ENCODE results near the gene ECSCR. TPM values are rescaled to one million over a fixed set of nuclear protein-coding genes. Genes with fewer than 3 reads are reported as not detected.

Gene ECSCR
- total RNA-seq, 2 experiments from 2014 or later = not detected

DNA sequence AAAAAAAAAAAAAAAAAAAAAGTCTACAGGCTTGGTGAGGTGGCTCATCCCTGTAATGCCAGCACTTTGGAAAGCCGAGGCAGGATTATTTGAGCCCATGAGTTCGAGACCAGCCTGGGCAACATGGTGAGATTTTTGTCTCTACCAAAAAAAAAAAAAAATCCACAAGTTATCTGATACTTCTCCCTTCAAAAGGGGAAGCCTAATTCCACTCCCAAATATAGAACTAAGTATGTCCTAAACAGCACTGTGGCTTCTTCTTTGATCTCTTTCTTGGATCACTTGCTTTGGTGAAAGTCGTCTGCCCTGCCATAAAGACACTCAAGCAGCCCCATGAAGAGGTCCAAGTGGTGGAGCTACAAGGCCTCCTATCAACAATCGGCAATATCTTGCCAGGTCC, 38.8 kb upstream of the ECSCR start:
- CTCF ChIA-PET (ENCODE audit: unreplicated experiment) = no interaction called here
- H3K4me1 ChIP-seq (ENCODE audit: insufficient read depth, low read length, poor library complexity, severe bottlenecking) = no peaks in the 10 kb centered on the region
- H3K4me2 ChIP-seq (ENCODE audit: low read length) = no peak overlapping the region
- no peaks in the 10 kb centered on the region for H3K9me3 ChIP-seq (ENCODE audit: low read length)
- H2AFZ ChIP-seq (ENCODE audit: low read length) = no peak overlapping the region
- TF ChIP-seq EZH2phosphoT487 (IDR thresholded peaks at IDR 0.05; ENCODE audit: borderline replicate concordance, low read depth, low read length) = no peak
- H4K20me1 ChIP-seq (ENCODE audit: insufficient read depth, low read length) = no peaks in the 10 kb centered on the region
- H3K36me3 ChIP-seq (ENCODE audit: insufficient read depth, low read length) = no peaks in the 10 kb centered on the region
- H3K4me3 ChIP-seq (ENCODE audit: low read depth, low read length, poor library complexity, severe bottlenecking) = no peak overlapping the region
- no peaks in the 10 kb centered on the region for H3K9me2 ChIP-seq (ENCODE audit: insufficient read depth, low read length)
- no peak for DNase-seq (ENCODE audit: low spot score)
- BruUV-seq (replicated peaks) = no TSS peak
- H3K27ac ChIP-seq (ENCODE audit: low read depth, low read length, poor library complexity, severe bottlenecking) = no peak overlapping the region
- intact Hi-C loops (cut with micrococcal nuclease; ENCODE audit: unreplicated experiment) = no loop called here
- H3K79me2 ChIP-seq (ENCODE audit: insufficient read depth, low read depth, low read length) = no peaks in the 10 kb centered on the region
- POLR2A ChIA-PET = no interaction called here

- no peak overlapping the region for H3K4me2 ChIP-seq (ENCODE audit: low read length)
- ChIA-PET POLR2A (interaction anchor here (0.6 kb wide), 2 partner anchors 25 to 71 kb away, joined by 4 to 5 read pairs; no protein-coding TSS in a partner anchor), CTCF (ENCODE audit: unreplicated experiment) (no interaction called here)
- no peak for TF ChIP-seq EZH2phosphoT487 (IDR thresholded peaks at IDR 0.05; ENCODE audit: borderline replicate concordance, low read depth, low read length)
- TF ChIP-seq, protein P1, sequence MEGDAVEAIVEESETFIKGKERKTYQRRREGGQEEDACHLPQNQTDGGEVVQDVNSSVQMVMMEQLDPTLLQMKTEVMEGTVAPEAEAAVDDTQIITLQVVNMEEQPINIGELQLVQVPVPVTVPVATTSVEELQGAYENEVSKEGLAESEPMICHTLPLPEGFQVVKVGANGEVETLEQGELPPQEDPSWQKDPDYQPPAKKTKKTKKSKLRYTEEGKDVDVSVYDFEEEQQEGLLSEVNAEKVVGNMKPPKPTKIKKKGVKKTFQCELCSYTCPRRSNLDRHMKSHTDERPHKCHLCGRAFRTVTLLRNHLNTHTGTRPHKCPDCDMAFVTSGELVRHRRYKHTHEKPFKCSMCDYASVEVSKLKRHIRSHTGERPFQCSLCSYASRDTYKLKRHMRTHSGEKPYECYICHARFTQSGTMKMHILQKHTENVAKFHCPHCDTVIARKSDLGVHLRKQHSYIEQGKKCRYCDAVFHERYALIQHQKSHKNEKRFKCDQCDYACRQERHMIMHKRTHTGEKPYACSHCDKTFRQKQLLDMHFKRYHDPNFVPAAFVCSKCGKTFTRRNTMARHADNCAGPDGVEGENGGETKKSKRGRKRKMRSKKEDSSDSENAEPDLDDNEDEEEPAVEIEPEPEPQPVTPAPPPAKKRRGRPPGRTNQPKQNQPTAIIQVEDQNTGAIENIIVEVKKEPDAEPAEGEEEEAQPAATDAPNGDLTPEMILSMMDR (conservative IDR thresholded peaks at IDR 0.05; ENCODE audit: low read length) = no peak
- H3K4me3 ChIP-seq (ENCODE audit: low read depth, low read length, poor library complexity, severe bottlenecking) = no peak overlapping the region
- H3K79me2 ChIP-seq (ENCODE audit: insufficient read depth, low read depth, low read length) = no peaks in the 10 kb centered on the region
- no TSS peak for BruUV-seq (replicated peaks)
- no peaks in the 10 kb centered on the region for H3K9me3 ChIP-seq (ENCODE audit: low read length)
- no peaks in the 10 kb centered on the region for H4K20me1 ChIP-seq (ENCODE audit: insufficient read depth, low read length)
- DNase-seq (ENCODE audit: low spot score) = no peak
- intact Hi-C loops (cut with micrococcal nuclease; ENCODE audit: unreplicated experiment) = no loop called here
- H3K27ac ChIP-seq (ENCODE audit: low read depth, low read length, poor library complexity, severe bottlenecking) = no peak overlapping the region
- no peaks in the 10 kb centered on the region for H3K36me3 ChIP-seq (ENCODE audit: insufficient read depth, low read length)
- no peaks in the 10 kb centered on the region for H3K9me2 ChIP-seq (ENCODE audit: insufficient read depth, low read length)
- no peaks in the 10 kb centered on the region for H3K4me1 ChIP-seq (ENCODE audit: insufficient read depth, low read length, poor library complexity, severe bottlenecking)
- no peak overlapping the region for H2AFZ ChIP-seq (ENCODE audit: low read length)
These were observed 33.3 kb upstream of the ECSCR start for GRCh38 chr5:139495638-139496435.

- H3K4me3 ChIP-seq (ENCODE audit: low read depth, low read length, poor library complexity, severe bottlenecking) = no peak overlapping the region
- no peaks in the 10 kb centered on the region for H3K9me2 ChIP-seq (ENCODE audit: insufficient read depth, low read length)
- no peaks in the 10 kb centered on the region for H3K36me3 ChIP-seq (ENCODE audit: insufficient read depth, low read length)
- H3K27ac ChIP-seq (ENCODE audit: low read depth, low read length, poor library complexity, severe bottlenecking) = no peak overlapping the region
- H3K9me3 ChIP-seq (ENCODE audit: low read length) = no peaks in the 10 kb centered on the region
- no peaks in the 10 kb centered on the region for H3K79me2 ChIP-seq (ENCODE audit: insufficient read depth, low read depth, low read length)
- H3K4me2 ChIP-seq (ENCODE audit: low read length) = no peak overlapping the region
- intact Hi-C loops (cut with micrococcal nuclease; ENCODE audit: unreplicated experiment) = no loop called here
- POLR2A ChIA-PET = interaction anchor here (0.7 to 1.0 kb wide), 2 partner anchors 13 to 1854 kb away, joined by 3 read pairs; no protein-coding TSS in a partner anchor
- H2AFZ ChIP-seq (ENCODE audit: low read length) = no peak overlapping the region
- no peaks in the 10 kb centered on the region for H4K20me1 ChIP-seq (ENCODE audit: insufficient read depth, low read length)
- TF ChIP-seq, protein P1 (conservative IDR thresholded peaks at IDR 0.05; ENCODE audit: low read length) = no peak
- TF ChIP-seq EZH2phosphoT487 (IDR thresholded peaks at IDR 0.05; ENCODE audit: borderline replicate concordance, low read depth, low read length) = no peak
- CTCF ChIA-PET (ENCODE audit: unreplicated experiment) = no interaction called here
- no peaks in the 10 kb centered on the region for H3K4me1 ChIP-seq (ENCODE audit: insufficient read depth, low read length, poor library complexity, severe bottlenecking)
- BruUV-seq (replicated peaks) = no TSS peak
- DNase-seq (ENCODE audit: low spot score) = no peak
These were observed 32.3 kb upstream of the ECSCR start for GRCh38 chr5:139494832-139495231.
